ENCODE data around the gene AATK.

Gene AATK

DNA sequence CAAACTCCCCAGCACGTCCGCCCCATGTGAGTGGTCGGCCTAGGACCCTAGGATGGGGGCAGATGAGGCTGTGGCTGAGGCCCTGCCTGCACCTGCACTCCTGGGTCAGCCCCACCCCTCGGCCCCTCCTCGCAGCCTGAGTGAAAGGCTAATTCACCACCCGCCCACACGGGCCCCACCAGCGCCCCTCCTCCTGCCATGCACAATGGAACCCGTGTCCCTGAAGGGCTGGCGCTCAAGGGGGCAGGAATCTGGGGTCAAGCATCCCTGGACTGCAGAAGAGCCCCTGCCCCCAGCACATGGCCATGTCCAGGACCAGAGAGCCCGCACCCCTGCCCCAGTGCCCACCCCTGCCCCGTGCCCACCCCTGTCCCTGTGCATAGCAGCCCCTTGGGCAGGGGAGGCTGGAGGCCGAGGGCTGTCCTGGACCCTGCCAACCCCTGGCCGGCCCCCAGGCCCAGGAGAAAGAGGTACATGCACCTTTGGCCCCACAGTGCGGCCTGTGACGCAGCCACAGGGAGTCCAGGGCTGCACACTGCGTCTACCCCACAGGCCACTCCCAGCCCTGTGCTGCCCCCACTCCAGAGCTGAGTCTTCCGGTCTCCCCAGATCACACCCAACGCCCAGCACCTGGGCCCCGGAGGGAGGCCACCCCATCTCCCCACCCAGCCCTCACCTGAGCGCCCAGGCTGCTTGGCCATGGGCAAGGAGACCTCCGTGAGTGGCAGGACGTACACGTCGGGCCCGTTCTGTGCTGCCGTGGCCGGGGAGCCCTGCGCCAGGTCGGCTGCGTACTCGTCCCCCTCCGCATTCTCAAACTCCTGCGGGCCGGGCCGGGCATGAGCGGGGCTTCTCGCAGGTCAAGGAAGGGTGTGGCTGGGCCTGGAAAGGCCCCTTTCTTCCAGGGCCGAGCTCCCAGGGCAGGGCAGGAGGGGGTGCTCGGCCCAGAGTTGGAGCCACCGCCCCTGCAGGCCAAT lies 35.3 kb downstream of the AATK start:
- DNase-seq = peak in 39 of 51 donors; percentile 30 to 89 (median 70)

DNA sequence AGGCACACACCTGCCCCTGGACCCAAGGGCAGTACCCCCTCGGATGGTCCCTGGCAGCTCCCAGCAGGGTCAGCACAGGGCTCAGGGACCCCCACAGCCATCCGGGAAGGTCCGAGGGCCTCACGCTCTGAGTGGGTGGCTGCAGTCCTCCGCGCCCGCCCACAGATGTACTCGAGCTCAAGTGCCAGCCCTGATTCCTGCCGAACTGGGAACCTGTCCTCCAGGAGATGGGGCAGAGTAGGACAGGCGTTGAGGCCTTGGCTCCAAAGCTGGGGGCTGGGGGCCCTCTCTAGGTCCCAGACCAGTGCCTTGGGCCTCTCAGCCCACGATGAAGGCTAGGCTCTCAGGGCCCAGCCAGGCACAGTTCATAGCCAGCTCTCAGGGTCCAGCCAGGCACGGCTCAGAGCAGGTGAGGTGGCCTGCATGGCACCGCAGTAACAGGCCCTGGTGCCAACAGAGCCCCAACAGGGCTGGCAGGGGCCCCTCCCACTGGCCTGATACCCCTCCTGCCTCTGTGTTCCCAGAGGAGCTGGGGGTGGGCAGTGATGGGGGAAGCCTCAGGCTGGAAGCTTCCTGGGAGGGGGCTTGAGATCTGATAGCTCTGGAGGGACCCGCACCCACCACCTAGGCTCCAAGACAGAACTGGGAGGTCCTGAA lies 36.2 kb downstream of the AATK start:
- DNase-seq = peak in 1 of 51 donors; percentile 52

DNA sequence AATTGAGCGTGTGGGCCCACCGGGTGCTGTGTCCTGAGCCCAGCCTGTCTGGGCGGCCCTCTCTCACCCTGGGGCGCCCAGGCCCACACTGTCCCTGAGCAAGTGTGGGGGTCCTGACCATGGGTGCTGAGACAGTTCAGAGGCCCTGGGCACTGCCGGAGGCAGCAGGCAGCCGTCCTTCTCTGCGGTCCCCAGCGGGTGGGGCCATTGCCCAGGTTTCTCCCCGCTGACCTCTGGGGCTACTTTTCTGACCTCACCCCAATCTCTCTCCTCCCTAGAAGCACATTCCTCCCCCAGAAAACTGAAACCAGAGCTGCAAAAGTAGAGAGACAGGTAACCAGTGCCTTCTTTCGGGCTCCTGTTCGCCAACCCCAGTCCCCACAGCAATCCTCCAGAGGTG lies 36.7 kb downstream of the AATK start:
- DNase-seq = peak in 13 of 51 donors; percentile 48 to 76 (median 64)

DNA sequence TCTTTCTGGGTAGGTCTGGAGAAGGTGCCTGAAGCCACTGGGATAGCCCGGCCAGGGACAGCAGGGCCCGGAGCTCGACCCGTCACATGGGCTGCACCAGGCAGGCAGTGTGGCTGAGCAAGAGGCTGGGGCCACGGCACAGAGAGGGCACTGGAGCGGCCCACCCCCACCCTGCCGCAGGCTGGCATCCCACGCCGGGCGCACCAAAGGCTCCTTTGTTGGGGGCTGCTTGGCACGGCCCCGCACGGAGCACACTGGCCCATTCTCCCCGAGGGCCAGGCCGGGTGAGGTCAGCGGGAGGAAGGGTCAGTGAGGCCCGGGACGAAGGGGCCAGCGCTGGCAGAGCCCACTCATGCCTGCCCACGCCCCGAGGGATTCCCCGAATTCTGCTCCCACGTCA lies 37.2 kb downstream of the AATK start:
- DNase-seq = peak in 50 of 51 donors; percentile 37 to 98 (median 88)

DNA sequence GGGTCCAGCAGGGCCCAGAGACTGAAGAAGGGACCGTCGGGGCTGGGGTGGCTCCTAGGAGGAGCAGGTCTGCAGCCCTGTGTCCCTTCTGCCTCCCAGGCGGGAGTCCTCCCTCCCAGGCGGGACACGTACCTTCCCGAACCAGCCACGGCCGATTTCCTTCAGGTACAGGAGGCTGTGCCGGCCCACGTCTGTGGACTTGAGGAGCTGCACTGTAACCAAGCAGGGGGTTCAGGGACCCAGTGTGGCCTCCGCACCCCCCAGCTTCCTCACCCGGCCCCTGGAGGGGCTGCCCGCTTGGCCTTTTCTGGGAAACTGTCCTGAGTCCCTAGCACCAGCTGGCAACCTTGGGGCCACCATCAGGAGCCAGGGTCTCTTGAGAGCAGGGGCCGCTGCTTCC lies 37.7 kb downstream of the AATK start:
- no peak for DNase-seq

DNA sequence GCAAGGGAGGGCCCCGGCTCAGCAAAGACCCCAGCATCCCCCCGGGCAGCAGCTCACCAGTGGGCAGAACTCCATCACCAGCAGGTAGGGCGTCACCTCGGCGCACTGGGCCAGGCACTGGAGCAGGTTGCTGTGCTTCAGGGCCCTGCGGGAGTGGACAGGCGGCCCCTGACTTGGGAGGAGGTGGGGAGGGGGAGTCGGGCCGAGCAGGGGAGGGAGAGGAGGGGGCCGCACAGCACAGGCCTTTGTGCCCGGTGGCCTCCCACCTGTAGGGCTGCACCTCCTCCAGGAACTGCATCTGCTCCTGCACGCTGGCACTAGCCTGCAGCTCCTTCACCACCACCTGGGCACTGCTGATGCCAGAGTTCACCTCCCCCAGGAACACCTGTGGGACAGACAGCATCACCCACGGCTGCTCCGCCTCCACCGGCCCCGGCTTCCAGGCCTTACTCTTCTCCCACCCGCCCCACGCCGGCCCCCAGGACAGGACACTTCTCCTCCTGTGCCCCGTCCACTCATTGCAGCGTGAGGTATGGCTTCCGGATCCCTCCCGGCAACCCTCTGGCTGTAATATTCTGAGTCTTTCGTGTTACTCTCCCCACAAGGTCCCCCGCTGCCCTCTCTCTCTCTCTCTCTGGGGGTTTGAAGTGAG lies 38.4 kb downstream of the AATK start:
- no peak for DNase-seq

DNA sequence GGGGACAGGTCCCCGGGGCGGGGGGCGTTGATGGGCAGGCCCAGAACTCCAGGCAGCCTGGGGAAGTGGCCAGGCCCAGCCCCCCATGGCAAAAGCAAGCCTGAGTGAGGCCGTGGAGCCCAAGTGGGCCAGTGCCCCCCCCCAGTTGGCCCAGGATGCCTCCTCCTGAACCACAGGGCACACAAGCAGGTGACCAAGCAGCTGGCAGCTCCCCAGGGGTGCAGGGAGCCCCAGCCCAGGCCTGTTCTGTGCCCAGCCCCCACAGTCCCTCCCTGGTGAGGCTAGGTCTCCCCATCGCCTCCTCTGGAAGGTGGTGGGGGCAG lies 38.9 kb downstream of the AATK start:
- DNase-seq = peak in 5 of 51 donors; percentile 28 to 52 (median 29)

DNA sequence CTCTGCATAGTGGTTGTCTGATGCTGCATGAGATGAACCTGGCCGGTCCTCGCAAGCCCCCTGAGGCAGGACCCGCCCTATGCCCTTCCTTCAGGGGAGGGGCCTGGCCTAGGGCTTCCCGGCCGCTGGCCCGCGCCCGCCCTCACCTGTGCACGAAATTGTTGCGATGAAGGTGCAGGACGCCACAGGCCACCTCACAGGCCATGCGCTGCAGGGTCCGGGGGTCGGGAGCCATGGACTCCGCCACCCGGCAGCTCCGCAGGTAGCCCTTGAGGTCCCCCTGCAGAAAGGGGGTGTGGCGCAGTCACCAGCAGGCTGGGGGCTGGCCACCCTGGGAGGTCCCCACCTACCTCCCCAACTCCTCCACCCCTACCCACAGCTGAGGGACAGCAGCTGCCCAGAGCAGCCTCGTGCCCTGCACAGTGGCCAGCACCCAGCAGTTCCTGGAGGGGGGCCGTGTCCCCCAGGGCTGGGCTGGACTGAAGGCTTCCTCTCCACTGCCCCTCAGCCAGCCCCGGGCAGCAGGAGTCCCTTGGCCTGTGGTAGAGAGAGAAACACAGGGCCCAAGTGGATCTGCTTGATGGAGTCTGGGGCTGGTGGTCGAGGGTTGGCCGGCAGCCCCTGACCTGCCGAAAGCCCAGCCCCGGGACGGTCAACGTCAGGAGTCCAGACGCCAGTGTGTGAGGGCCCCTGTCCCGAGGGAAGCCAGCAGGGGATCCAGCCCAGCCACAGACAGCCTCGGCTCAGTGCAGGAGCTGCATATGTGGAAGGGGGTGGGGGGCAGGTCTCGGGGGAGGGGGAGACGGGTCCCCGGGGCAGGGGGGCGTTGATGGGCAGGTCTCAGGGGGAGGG lies 39.5 kb downstream of the AATK start:
- DNase-seq = peak in 26 of 51 donors; percentile 20 to 68 (median 53)

DNA sequence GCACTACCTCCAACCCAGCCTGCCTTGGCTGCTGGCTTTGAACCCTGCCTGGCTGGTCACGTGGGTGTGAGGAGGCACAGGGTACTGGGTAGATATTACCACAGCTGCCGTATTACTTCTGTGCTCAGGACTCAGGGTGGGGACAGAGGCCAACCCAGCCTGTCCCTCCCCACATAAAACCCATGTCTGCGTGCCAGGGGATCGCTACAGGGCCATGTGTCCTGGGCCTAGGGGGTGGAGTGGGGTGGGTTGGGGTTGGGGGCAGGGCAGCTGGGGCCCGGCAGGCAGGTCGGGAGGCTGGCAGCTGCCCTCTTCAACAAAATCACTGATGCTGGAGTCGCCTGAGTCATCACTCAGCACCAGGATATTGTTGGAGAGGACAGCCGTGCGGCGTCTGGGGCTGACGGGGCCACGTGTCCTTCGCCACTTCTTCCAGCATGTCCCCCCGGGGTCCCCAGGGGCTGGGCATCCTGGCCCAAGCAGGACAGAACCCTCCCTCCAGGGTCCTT lies 40.4 kb downstream of the AATK start:
- DNase-seq = peak in 5 of 51 donors; percentile 37 to 58 (median 42)

DNA sequence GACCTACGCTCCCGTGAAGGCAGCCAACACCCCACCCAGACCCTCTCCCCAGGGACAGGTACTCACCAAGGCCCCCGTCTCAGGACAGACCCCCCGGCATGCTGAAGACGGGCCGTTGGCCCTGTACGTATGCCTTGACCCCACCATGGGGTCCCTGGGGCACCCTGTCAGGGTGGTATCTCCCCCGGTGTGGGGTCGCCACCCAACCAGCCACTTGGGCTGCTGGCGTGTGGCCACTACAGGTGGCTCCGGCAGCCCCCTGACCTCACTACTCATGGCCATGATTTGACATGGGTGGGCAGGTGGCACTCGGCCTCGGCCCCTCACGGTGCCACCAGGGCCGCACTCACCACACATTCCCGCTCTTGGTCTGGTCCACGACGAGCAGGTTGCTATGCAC lies 41.6 kb downstream of the AATK start:
- DNase-seq = no peak

DNA sequence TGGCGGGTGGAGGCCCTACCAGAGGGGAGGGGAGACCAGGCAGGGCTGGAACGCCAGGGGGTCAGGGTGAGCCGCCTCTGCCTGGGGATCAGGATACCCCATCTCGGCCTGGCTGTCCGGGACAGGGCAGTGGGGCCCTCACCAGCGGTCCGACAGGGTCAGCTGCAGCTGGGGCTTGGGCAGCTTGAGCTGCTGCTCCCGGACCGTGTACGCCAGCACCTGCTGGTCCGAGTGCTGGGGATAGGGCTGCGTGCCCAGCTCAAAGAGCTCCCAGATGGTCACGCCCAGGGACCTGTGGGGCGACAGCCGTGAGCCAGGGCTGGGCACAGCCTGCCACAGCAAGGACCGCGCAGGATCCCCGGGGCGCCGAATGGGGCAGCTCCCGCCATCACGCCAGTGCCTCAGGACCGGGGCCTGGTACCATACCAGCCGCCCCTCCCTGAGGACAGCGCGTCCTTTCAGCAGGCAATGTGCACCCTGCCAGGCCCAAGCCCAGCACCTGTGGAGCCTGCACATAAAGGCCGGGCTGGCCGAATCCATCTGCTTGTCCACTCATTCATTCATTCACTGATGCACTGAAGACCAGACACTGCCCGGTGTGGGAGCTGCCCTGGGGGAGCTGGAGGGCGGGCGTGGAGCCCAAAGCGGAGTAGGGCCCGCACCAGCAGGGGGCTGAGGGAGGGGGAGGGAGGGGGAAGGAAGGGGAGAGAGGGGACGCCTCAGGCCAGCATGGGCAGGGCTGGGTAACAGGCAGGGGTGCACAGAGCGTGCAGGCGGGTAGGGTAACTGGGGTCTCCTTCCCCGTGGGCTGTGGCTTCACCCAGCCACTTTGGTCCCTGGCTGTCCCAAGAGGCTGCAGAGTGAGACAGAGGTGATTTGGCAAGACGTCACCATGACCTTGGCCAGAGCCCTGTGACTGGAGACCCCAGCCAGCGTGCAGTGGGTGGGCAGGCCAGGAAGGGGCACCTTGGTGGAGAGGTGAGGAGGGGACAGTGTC lies 42.7 kb downstream of the AATK start:
- DNase-seq = peak in 12 of 51 donors; percentile 23 to 54 (median 35)

DNA sequence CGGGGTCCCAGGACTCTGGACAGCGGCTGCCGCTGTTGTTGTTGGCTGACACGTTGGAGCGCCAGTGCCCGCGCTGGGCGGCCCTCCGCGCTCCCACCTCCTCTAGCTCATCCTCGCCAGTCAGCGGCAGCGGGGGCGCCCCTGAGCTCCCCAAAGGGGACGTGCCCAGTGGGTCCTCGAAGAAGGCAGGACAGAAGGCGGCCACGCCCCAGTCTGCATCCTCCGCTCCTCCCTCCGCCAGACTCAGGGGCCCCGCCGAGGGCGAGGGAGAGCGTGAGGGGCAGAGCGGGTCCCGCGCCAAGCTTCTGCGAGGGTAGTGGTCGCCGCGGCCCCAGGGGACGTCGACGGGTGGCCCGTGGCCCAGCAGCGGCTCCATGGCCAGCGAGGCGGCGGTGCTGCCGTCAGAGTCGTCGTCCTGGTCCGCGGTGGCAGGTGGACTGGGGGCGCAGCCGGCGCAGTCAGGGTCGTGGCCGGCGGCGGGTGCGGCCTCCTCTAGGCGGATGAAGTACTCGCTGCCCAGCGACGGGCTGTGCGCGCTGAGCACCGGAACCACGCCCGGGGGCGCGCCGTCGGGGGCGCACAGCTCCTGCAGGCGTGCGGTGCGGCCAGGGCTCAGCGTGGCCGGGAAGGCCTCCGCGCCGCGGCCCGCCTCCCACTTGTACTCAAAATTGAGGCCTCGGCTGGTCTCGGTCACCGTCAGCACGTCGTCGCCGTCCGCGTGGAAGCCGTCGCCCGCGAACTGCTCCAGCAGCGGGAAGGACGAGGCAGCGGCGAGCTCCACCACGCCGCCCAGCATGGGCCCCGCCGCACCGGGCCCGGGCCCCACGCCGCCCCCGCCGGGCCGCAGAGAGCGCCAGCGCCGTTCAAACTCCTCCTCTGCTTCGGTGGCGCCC lies 43.9 kb downstream of the AATK start:
- no peak for DNase-seq

DNA sequence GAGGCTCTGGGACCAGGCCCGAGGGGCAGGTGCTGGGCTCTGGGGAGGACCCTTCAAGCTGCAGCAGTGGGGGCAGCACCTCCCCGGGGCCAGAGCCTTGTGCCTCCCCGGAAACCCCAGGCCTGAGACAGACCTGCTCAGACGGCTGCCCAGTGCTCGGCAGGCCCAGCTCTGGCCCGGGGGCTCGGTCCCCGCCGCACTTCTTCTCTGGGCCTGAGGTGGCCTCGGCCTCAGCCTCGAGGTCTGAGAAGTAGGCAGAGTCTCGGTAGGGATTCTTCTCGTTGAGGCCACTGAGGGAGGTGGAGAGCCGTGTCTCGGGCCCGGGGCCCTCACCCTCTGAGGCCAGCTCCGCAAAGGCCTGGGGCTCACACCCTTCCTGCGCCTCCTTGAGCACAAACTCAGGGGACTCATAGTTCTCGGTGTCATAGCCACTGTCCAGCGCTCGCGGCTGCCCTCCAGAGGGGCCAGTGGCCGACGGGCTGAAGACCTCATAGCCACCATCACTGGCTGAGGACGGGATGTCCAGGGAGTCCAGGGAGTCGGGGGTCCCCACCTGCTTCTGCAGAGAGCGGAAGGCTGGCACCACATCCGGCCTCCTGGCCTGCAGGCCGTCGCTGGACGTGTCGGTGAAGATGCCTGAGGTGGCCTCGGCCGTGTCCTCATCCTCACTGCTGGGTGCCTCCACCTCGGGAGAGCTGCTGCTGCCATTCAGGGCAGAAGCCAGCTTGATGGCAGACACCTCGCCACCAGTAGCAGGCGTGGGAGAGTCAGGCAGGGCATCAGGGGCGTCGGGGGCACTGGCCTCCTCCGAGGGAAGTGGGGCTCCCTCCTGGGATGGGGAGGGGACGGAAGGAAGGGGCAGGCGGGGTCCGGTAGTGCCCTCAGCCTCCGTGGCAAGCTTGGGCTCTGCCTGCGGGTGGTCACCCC lies 45.1 kb downstream of the AATK start:
- peak in 1 of 51 donors; percentile 36 for DNase-seq

DNA sequence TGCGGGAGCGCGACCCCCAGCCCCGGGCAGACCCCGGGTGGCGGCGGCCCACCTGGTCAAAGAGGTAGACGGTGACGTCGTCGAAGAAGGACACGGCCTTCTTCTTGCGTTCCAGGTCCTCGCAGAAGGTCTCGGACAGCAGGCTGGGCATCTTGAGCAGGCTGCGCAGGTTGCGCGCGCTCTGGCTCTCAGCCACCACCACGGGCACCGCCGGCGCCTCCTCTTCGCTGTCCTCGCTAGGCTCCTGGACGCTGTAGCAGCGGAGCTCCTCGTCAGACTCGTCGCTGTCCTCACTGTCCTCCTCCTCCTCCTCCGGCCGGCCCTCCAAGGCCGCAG lies 45.9 kb downstream of the AATK start:
- no peak for DNase-seq

DNA sequence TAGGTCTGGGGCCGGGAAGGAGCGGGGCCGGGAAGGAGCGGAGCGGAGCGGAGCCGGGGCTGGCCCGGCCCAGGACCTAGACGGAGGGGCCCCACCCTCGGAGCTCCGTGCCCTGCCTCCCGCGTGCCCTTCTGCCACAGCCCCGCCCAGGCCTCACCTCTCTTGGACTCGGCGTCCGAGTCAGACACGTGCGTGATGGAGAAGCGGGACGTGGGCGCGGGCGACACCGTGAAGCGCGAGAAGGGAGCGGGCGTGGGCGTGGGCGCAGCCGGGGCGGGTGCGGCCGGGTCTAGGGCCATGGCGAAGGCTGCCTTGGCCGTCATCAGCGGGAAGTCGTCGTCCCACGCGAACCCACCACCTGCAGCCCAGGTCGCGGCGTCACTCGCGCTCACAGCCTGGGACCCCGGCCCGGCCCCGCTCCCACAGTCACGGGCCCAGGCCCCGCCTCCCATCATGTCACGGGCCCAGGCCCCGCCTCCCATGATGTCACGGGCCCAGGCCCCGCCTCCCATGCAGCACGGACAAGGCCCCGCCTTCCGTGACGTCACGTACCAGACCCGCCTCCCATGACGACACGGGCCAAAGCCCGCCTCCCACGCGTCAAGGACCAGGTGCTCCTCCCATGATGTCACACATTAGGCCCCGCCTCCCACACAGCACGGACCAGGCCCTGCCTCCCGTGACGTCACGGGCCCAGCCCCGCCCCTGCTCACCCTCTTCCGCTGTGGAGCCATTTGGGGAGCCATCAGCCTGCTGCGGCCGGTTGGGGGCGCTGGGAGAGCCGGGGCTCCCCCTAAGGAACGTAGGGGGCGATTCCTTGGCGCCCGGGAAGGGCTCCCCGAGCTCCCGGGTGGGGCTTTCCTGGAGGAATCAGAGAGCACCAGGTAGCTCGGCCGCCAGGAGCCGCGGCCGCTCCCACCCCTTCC lies 46.5 kb downstream of the AATK start:
- peak in 47 of 51 donors; percentile 48 to 98 (median 87) for DNase-seq
